Stimulated activated CD4-positive, alpha-beta T cell treated with anti-CD3 and anti-CD28 coated beads, Interleukin-12 subunit alpha, Interleukin-12 subunit beta, amount 100 ng/mL, for 4 hours (primary cell): ENCODE measurements around the gene TMOD1.

Experiments used
- DNase-seq: peaks from one replicate; pipeline ENCODE4 v3.0.0-alpha.2; 2020

TMOD1 gene

DNA sequence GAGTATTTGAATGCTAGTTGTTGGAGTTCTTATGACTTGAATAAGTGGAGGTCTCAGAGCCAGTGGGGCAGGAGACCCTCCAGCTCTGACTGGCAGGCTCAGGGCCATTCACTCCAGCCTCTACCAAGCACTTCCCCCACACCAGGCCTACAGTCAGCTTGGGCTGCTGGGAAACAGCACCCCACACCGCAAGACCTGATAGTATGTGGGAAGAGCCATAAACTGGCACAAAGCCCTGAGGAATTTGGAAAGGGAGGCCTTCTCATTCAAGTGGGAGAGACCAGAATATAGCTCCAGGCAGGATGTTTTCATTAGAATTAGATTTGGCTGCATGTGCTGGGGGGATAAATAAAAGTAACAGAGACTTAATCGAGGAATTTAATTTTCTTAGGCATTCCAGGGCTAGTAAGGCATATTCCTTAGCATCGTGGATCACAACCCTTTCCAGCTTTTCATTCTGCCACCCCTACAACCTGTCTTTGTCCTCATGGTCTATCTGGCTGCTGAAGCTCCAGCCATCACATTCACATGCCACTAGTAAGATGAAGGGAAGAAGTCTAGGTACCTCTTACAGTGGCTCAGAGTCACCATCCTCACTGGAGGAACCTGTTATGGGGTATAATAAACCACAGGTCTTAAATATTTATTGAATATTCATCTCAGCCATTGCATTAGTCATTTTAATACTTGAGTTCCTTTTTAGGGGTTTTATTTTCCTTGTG is 47.5 kb downstream of the TMOD1 start:
- DNase-seq, result no peak

GRCh38 chr9:97550386-97550785 is 48.9 kb downstream of the TMOD1 start:
- DNase-seq, result no peak

- DNase-seq, result no peak
These were observed 49.8 kb downstream of the TMOD1 start for GRCh38 chr9:97551308-97551707.

GRCh38 chr9:97553141-97553540 is 51.7 kb downstream of the TMOD1 start:
- DNase-seq, result no peak

- DNase-seq, result no peak
These were observed 52.4 kb downstream of the TMOD1 start for GRCh38 chr9:97553841-97554240.

GRCh38 chr9:97554566-97555075 is 53.2 kb downstream of the TMOD1 start:
- no peak for DNase-seq

GRCh38 chr9:97555164-97555563 is 53.7 kb downstream of the TMOD1 start:
- DNase-seq, result no peak

DNA sequence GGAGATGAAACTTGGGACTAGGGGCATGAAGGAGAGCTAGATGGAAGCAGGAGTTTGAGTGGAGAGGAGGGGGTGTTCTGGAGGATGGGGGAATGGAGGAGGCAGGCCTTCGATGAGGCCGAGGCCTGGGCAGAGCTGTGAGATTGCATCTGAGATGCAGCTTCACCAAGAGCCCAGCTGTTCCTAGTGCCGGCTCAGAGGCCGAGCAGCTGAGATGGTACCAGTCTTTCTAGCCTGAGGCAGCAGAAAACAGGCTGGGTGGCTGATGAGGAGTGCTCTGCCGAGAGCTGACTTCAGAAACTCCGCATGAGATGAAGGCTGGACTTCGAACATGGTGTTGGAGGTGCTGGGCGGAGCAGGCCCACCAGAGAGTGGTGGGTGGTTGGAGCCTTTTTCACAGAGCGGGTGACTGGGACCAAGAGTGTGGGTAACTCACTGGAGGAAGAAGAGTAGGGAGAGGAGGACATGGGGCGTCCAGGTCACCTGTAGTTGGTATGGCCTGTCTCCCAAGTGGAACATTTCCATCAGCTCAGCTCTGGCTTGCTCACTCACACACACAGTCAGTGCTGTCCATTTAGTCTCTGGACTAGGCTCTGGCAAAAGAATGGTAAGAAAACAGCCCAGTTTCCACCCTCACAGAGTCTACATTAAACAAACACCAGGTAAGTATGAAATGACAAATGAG is 54.7 kb downstream of the TMOD1 start:
- DNase-seq, result no peak

DNA sequence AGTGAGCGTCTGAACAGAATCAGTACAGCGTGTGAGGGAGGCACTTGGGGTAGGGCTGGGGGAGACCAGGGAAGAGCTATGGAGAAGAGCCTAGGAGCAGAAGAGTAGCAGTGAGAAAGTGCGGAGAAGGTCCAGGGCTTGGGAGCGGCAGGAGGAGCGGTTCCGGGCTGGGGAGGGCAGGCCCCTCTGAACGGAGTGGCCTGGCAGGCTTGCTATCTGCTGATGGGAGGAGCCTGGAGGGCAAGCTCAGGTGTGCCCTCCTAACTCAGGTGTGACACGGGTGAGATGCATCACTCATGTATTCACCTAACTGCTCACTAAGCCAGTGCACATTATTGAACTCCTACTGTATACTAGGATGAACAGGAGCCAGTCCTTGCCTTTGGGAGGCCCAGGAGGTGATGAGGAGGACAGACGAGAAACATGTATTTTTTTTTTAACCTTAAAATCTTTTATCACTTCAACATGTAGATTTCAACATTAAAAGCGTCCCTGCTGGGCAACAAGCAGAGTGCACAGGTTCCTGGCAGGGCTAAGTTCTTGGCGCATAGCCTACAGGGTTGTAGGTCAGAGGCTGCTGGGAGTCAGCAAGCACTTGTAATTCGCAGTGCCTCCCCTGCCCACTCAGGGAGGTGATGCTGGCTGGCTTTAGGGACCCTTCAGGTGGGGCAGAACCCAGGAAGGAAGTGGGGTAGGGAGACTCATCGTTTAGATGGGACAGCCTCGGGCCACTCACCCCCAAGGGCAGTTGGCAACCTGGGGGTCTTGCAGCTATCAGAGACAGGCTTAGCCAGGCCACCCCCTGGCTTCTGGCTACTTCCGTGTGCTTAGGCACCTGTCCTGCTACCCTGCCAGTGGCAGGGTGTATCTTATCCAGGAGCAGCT is 55.5 kb downstream of the TMOD1 start:
- no peak for DNase-seq

- DNase-seq, result no peak
These were observed 56.2 kb downstream of the TMOD1 start for GRCh38 chr9:97557606-97558095.

DNA sequence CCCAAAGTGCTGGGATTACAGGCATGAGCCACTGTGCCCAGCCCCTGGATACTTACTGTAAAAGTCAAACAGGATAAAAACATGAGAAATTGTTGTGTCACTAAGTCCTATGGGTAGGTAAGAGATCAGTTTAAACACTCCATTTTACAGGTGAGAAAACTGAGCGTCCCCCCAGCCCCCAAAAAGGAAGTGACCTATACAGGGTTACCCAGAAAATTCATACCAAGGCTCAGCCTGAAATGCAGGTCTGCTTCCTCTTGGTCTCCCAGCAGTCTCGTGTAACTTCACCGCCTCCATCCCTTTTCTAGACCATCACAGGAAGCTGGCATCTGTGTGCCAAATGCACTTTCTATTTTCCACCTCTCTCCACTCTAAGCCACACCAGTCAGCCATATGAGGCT is 57.2 kb downstream of the TMOD1 start:
- DNase-seq, result no peak

GRCh38 chr9:97559111-97559514 is 57.6 kb downstream of the TMOD1 start:
- no peak for DNase-seq

GRCh38 chr9:97560154-97560553 is 58.7 kb downstream of the TMOD1 start:
- DNase-seq, result no peak

GRCh38 chr9:97560851-97561250 is 59.4 kb downstream of the TMOD1 start:
- DNase-seq, result no peak

GRCh38 chr9:97561501-97561900 is 60.0 kb downstream of the TMOD1 start:
- no peak for DNase-seq

GRCh38 chr9:97562542-97562941 is 61.1 kb downstream of the TMOD1 start:
- no peak for DNase-seq

- no peak for DNase-seq
These were observed 62.1 kb downstream of the TMOD1 start for GRCh38 chr9:97563458-97564135.

DNA sequence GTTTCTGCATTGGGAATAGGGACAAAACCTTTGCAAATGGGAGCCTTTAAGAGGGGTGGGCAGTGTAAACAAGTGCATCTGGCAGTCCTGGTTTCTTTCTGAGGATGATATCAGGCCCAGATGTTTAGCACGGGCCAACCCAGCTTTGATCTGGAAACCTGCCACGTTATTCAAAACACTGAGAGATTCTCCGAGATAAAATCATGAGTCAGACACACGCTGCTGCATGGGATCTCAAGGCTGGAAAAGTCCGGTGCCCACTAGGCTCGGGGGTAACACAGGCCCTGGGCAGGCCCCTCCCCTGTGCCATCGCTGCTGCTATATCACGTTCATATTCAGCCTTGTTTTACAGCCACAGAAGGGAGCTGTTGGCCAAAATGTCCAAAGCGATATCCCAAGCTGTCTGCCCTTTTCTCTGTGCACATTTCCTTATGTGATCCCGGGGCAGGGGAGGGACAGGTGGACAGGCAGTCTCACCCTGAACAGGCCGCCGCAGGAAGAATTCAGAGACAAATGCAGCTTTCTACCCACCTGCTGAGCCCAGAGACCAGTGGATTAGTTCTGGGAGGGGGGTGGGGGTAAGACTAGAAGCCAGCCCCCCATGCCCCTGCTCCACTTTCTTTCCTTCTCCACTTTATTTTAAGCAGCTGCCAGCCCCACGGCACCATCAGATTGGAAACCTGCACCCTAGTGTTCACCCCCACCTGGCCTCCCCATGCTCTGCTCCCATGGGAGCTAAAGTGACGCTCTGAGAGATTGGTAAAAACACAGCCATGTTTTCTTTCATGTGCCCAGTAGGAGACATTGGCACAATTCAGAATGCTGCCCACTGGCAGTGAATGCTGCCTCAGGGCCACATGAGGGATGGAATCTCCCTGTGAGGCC is 63.1 kb downstream of the TMOD1 start:
- no peak for DNase-seq

- DNase-seq, result no peak
These were observed 63.8 kb downstream of the TMOD1 start for GRCh38 chr9:97565262-97565661.

DNA sequence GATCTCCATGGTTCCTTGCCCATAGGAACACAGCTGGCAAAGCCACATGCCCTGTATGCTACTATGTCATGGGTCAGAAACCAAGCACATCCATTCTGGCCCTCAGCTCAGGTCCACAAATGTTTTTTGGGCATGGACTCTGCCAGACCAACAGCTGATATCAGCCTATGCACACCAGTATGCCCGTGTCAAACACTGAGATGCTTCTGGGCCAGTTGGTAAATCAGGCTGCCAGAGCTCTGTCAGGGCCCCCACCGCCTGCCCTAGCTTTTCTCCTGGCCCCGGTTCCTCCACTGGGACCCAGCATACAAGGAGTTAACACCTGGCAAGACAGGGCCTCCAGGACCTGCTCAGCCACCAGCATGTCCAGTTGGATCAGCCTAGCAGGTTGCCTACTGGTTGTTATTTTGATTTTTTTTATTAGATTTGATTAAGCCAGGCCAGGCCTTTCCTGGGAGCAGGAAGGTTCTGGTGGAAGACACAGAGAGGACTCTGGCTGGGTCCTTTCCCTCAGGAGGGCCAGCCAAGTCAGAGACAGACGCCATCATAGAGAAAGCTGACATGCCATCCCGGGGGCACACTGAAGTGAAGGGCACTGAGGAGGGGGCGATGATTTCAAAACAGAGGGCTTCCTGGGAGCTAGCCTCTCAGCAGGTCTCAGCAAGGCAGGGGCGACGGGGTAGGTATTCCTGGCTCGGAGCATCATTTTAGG is 65.9 kb downstream of the TMOD1 start:
- DNase-seq, result no peak

DNA sequence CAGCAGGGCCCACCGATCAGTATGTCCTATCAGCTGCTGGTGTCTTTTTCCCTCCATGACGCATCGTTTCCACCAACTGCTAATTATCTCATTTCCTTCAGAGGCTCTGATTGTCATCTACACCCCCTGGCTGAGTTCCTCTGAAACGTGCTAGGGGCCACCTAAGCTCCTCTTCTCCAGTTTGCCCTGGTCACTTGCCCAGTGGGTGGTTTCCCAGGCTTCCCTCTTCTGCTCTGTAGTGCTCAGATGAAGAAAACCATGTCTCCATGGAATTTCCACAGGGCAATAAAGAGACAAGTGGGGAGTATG is 66.4 kb downstream of the TMOD1 start:
- no peak for DNase-seq
